Adrenal gland (tissue), 12 donors: Measurements from ENCODE around the gene SLC50A1. TPM values are rescaled to one million over a fixed set of nuclear protein-coding genes. Genes with fewer than 3 reads are reported as not detected.
"Not testable (repeated sequence)": the region's sequence is repeated elsewhere in the genome, so short reads cannot be mapped to it uniquely, and the experiment has no call there.

Source experiments
- DNase-seq, 7 donors: peaks; one replicate each; pipeline ENCODE4 v3.0.0-alpha.2; 2019 to 2020
- H3K27ac ChIP-seq, 5 donors: fragments of 200-600 bp; sonication (generic) in 4 of 5; 1 replicate in 3 of 5; 2 replicates in 2 of 5; pipeline versions ENCODE4 v1.5.1 to v1.8.0; 2016 to 2020; ENCODE audit warnings: mild to moderate bottlenecking in 1 of 5
- H3K27me3 ChIP-seq: fragments of 200-600 bp; 2 replicates; pipeline ENCODE4 v1.8.0; 2021
- H3K36me3 ChIP-seq, 2 donors: fragments of 200-600 bp; replicated peaks in 1 of 2; 1 replicate in 1 of 2; 2 replicates in 1 of 2; pipeline versions ENCODE4 v1.5.1 to v1.8.0; 2018 to 2022
- H3K4me1 ChIP-seq, 2 donors: fragments of 200-600 bp; replicated peaks in 1 of 2; 1 replicate in 1 of 2; 2 replicates in 1 of 2; pipeline versions ENCODE4 v1.5.1 to v1.8.0; 2018 to 2021
- H3K4me3 ChIP-seq, 4 donors: fragments of 200-600 bp; sonication (generic) in 3 of 4; one replicate each; pipeline ENCODE4 v1.5.1; 2016 to 2018
- H3K9me3 ChIP-seq, 3 donors: fragments of 200-600 bp; sonication (generic) in 1 of 3; replicated peaks in 1 of 3; 1 replicate in 2 of 3; 2 replicates in 1 of 3; pipeline versions ENCODE4 v1.5.1 to v1.8.0; 2016 to 2021
- CTCF ChIP-seq, 6 experiments: fragments of 450-650 bp in 4 of 6; fragments of 200-600 bp in 2 of 6; sonication (generic) in 1 of 6; IDR thresholded peaks; 1 replicate in 5 of 6; 2 replicates in 1 of 6; pipeline versions ENCODE4 v1.5.1 to v1.8.0; 2016 to 2021; ENCODE audit warnings: antibody characterized with exemption in 6 of 6, mild to moderate bottlenecking in 2 of 6, moderate library complexity in 1 of 6
- POLR2A ChIP-seq, 2 donors: fragments of 450-650 bp; IDR thresholded peaks; one replicate each; pipeline ENCODE4 v1.6.1; 2017; ENCODE audit warnings: antibody characterized with exemption in 2 of 2, mild to moderate bottlenecking in 2 of 2, moderate library complexity in 1 of 2
- WGBS, 4 donors: extraction: QIAGEN DNeasy Blood & Tissue Kit in 2 of 4; methylation state at CpG; one replicate each; pipeline versions ENCODE4 v1.1.5 to v1.1.7; 2013 to 2017; 5-methylcytosine and 5-hydroxymethylcytosine counted together
- intact Hi-C, 2 donors: fragments of 100-400 bp; cut with DNase I; formaldehyde crosslinking; loops; one replicate each; pipeline versions ENCODE4 v1.14.1 to v1.15.0; 2022 to 2023
- polyA plus RNA-seq, 3 donors: library from polyadenylated mRNA; stranded (reverse); fragments of 200-250 nt in 2 of 3; fragments of 350-450 nt in 1 of 3; fragmentation: Illumina TruSeq in 1 of 3; extraction: RNeasy Lipid Tissue Mini Kit (QIAGEN cat#74804) in 1 of 3; gene quantifications; one replicate each; pipeline ENCODE4 v1.2.3, GENCODE V29; 2013 to 2014
- total RNA-seq, 9 donors: library from RNA; depleted of rRNA in 4 of 9; stranded (reverse); fragments of >200 nt in 4 of 9; fragments of 120-200 nt in 1 of 9; fragmentation: NEBNext Ultra II Directional in 1 of 9; extraction: Animal tissue kit (Norgen Biotek cat#: 25700) in 1 of 9; gene quantifications; one replicate each; pipeline versions ENCODE4 v1.1.0 to v1.2.4, GENCODE V29; 2013 to 2023
- donor health status: healthy with polysubstance abuse.
- donor health status: Bipolar disorder and iron deficiency.
- donor health status: DM: yes; HTN: yes; CAD: no.
- donor health status: DM: no; HTN: no; CAD: no.
- donor health status: DM: no; HTN: no; CAD: no.
- donor health status: DM: yes; HTN: yes; CAD: no.

SLC50A1 gene
- total and polyA plus RNA-seq, 12 donors, result 31.7 to 172 (median 53.8) TPM

GRCh38 chr1:155117610-155118009 lies 18.0 kb upstream of the SLC50A1 start:
- no peak overlapping the region for H3K4me3 ChIP-seq
- no peak overlapping the region for H3K27ac ChIP-seq
- no peaks in the 10 kb centered on the region for H3K4me1 ChIP-seq
- TF ChIP-seq CTCF (IDR thresholded peaks at IDR 0.05) (no peak), POLR2A (IDR thresholded peaks at IDR 0.05) (no peak)
- intact Hi-C loops, result no loop called here
- no peaks in the 10 kb centered on the region for H3K36me3 ChIP-seq
- no peaks in the 10 kb centered on the region for H3K9me3 ChIP-seq
- 66 to 81% (median 67%) methylated on average over 4 of the region's 4 CpGs for WGBS, 4 donors
- H3K27me3 ChIP-seq, result no peaks in the 10 kb centered on the region
- no peak for DNase-seq

GRCh38 chr1:155118090-155118489 lies 17.6 kb upstream of the SLC50A1 start:
- H3K4me1 ChIP-seq, H3K9me3 ChIP-seq, H3K4me3 ChIP-seq, H3K36me3 ChIP-seq, intact Hi-C loops, H3K27ac ChIP-seq, H3K27me3 ChIP-seq, DNase-seq: not testable (repeated sequence)
- WGBS, 4 donors, result 83 to 90% (median 87%) methylated on average over 7 of the region's 7 CpGs

GRCh38 chr1:155120253-155120652 lies 15.4 kb upstream of the SLC50A1 start:
- no peaks in the 10 kb centered on the region for H3K36me3 ChIP-seq
- WGBS, 4 donors, result 43 to 65% (median 47%) methylated on average over 6 of the region's 6 CpGs
- no peaks in the 10 kb centered on the region for H3K9me3 ChIP-seq
- DNase-seq, result no peak
- H3K27ac ChIP-seq, result no peak overlapping the region
- H3K27me3 ChIP-seq, result no peaks in the 10 kb centered on the region
- H3K4me1 ChIP-seq, result no peaks in the 10 kb centered on the region
- no peak for TF ChIP-seq CTCF (IDR thresholded peaks at IDR 0.05)
- H3K4me3 ChIP-seq, result no peak overlapping the region
- intact Hi-C loops, result no loop called here

- intact Hi-C loops, result no loop called here
- TF ChIP-seq POLR2A (IDR thresholded peaks at IDR 0.05) (no peak), CTCF (IDR thresholded peaks at IDR 0.05) (no peak)
- 63 to 88% (median 74%) methylated on average over 2 of the region's 2 CpGs for WGBS, 4 donors
These were observed 14.4 kb upstream of the SLC50A1 start for GRCh38 chr1:155121249-155121648.

GRCh38 chr1:155122308-155122707 lies 13.3 kb upstream of the SLC50A1 start:
- intact Hi-C loops, result no loop called here
- WGBS, 4 donors, result 57 to 85% (median 65%) methylated on average over 2 of the region's 2 CpGs

More at GRCh38 chr1:155121249-155121648, 14.4 kb upstream of the SLC50A1 start:
- Histone ChIP-seq H3K4me1 (peaks cover 0 to 6% of the 10 kb centered on the region in 2 donors), H3K27me3 (no peaks in the 10 kb centered on the region), H3K9me3 (no peaks in the 10 kb centered on the region), H3K4me3 (no peak overlapping the region), H3K36me3 (no peaks in the 10 kb centered on the region), H3K27ac (no peak overlapping the region)
- DNase-seq, result no peak

More at GRCh38 chr1:155122308-155122707, 13.3 kb upstream of the SLC50A1 start:
- no peak for DNase-seq
- Histone ChIP-seq H3K27me3 (no peaks in the 10 kb centered on the region), H3K4me3 (no peak overlapping the region), H3K36me3 (no peaks in the 10 kb centered on the region), H3K9me3 (no peaks in the 10 kb centered on the region), H3K27ac (no peak overlapping the region), H3K4me1 (peaks cover 6 to 17% of the 10 kb centered on the region in 2 donors)
- TF ChIP-seq CTCF (IDR thresholded peaks at IDR 0.05) (no peak), POLR2A (IDR thresholded peaks at IDR 0.05) (no peak)
